WI38 (cell line): ENCODE data around the gene LAD1.

Experiments used
- H3K4me3 ChIP-seq: 2 replicates; pipeline ENCODE4 v1.5.1; 2011; ENCODE audit warnings: low read depth, mild to moderate bottlenecking, control low read depth, low read length
- TF ChIP-seq, protein P1 (sequence below): IDR thresholded peaks from 2 replicates; pipeline ENCODE4 v1.5.1; 2012; ENCODE audit warnings: low read depth, mild to moderate bottlenecking, control low read depth, low read length

The LAD1 gene

DNA sequence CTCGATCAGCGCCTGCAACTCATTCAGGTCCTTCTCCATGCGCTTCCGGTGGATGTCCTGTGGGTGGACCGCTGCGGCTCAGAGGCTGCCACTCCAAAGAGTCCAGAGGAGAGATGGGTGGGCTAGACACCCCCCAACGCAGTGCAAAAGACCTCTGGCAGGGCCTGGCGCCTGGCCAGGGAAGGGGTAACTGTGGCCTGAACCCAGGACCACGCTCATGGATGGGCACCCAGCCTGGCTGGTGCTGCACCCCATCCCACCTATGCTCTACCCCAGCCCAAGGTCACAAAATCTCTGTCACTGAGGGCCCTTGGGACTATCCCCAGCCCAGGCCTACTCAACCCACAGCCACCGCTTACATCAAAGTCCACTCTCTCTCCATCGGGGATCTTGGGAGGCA, 33.9 kb downstream of the LAD1 start:
- TF ChIP-seq, protein P1, sequence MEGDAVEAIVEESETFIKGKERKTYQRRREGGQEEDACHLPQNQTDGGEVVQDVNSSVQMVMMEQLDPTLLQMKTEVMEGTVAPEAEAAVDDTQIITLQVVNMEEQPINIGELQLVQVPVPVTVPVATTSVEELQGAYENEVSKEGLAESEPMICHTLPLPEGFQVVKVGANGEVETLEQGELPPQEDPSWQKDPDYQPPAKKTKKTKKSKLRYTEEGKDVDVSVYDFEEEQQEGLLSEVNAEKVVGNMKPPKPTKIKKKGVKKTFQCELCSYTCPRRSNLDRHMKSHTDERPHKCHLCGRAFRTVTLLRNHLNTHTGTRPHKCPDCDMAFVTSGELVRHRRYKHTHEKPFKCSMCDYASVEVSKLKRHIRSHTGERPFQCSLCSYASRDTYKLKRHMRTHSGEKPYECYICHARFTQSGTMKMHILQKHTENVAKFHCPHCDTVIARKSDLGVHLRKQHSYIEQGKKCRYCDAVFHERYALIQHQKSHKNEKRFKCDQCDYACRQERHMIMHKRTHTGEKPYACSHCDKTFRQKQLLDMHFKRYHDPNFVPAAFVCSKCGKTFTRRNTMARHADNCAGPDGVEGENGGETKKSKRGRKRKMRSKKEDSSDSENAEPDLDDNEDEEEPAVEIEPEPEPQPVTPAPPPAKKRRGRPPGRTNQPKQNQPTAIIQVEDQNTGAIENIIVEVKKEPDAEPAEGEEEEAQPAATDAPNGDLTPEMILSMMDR, result no peak
- no peak overlapping the region for H3K4me3 ChIP-seq

DNA sequence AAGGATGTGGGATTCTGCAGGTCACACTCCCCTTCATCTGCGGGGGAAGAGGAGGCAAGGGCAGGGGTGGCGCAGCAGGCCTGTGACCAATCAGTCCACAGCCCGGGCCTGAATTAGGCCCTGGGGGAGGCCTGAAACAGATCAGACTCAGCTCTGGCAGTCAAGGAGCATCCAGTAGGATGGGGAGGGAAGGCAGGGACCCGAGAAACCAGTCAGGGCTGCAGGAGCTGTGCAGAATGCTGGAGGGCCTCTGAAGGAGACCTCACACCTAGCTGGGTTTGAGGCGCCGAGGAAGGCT, 34.4 kb downstream of the LAD1 start:
- TF ChIP-seq, protein P1, result no peak
- H3K4me3 ChIP-seq, result no peak overlapping the region

DNA sequence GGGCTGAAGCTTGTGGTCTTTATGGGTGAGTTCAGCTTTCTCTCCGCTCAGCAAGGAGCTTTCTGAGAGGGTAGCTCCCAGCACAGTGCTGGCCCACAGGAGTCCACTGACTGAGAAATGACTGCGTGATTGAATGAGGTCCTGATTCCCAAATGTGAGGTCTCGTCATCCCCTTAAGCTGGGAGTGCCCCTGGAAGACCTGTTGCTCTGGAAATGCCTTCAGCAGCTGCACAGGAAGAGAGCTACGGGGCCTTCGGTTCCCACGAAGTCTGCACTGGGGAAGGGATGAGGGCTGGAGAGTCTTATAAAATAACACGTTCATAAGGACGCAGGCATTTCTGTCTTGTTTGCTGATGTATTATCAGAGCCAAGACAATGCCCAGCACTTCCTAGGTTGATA, 35.7 kb downstream of the LAD1 start:
- TF ChIP-seq, protein P1, result no peak
- no peak overlapping the region for H3K4me3 ChIP-seq

DNA sequence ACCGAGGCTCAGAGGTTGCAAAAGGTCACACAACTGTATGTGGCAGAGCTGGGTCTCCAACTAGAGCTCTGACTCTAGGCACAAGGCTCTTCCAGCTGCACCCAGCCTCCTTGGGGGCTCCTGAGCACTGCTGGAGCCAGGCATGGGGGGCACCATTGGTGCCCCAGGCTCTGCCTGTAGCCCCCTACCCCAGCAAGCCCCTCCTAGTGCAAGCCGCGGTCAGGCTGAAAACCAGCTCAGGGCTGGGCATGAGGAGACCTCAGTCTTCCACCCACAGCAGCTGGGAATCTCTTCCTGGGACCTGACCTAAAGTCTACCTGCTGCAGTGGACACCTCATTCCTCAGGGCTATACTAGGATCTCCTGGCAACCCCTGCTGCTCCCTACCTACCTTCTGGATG, 36.2 kb downstream of the LAD1 start:
- no peak overlapping the region for H3K4me3 ChIP-seq
- TF ChIP-seq, protein P1, result no peak

DNA sequence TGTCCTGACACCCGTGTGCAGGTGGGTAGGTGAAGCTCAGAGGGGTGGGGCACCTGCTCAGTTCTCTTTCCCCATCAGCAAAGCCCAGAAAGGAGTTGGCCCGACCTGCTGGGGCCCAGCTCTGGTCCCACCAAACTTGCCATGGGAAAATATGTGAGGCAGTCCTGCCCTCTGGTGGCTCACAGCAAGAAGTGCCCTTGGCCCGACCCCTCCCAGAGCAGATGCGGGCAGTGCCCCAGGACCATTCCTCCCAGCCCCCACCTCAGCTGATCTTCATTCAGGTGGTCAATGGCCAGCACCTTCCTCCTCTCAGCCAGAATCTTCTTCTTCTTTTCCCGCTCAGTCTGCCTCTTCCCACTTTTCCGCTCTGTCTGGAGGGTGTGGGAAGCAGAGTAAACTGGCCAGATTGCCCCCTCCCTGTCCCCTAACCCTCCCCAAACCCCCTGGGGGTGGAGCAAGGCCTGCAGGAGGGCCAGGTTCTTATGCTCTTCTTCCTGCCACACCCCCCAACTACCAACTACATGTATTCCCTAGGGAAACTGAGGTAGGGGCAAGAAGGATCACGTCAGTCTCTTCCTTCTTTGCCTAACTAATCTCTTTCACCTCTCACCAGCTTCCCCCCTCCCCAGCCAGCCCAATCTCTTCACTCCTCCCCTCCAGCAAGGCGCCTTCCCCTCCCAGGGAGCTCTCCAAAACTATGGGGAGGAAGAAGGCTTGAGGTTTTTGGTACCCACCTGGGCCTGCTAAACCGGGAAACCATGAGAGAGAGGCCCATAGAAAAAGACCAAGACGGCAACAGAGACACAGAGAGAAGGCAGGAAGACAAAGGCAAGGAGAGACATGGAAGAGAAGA, 37.2 kb downstream of the LAD1 start:
- TF ChIP-seq, protein P1, result peak; percentile 80
- no peak overlapping the region for H3K4me3 ChIP-seq

DNA sequence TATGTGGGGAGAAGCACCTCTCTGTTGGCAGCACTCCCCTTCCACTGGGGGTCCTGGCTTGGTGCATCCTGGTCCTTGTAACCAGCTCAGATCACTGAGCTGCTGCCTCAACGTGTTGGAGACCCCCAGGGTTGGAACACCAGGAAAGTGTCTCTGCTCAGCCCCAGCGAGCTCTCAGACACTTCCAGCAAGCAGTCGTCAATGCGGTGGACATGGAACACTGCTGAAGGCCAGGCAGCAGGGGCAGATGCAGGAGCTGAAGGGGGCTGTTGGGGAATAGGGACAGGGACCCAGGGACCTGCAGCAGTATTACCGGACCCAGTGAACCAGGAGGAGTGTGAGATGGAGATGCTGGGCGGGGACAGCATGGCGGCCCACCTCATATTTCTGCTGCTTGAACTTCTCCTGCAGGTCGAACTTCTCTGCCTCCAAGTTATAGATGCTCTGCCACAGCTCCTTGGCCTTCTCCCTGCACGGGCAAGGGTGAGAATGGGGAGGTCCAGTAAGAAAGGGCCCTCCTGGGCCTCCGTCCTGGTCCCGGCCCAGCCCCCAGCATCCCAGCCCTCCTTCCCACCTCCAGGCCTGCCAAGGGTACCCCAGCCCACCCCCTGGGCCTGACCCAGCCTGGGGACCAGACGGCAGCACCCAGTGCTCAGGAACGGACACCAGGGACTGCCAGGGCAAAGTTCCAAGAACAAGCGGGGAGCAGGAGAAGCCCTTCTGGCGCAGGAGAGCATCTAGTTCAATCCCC, 38.0 kb downstream of the LAD1 start:
- no peak overlapping the region for H3K4me3 ChIP-seq
- TF ChIP-seq, protein P1, result no peak

DNA sequence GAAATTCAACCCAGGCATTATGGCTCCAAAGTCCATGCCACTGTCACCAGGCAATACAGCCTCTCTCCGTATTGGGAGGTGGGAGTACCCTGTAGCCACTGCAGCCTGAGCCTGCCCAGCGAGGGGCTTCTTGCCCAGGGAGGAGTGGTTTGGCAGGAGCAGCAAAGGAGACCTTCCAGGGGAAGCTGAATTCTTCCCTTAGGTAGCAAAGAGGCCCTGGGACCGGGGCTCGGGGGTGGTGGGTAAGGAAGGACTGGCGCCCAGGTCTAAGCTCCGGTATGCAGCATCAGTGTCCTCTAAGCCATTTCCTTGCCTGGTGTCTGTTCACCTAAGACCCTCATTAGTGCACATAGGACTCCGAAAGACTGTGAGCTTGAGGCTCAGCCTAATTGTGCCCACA, 38.6 kb downstream of the LAD1 start:
- TF ChIP-seq, protein P1, result no peak
- no peak overlapping the region for H3K4me3 ChIP-seq
